Thyroid gland (tissue), 4 donors: ENCODE results near the gene TSPAN15. TPM values are rescaled to one million over a fixed set of nuclear protein-coding genes. Genes with fewer than 3 reads are reported as not detected.

ENCODE experiments used
- DNase-seq, 2 donors: peaks; one replicate each; pipeline ENCODE4 v3.0.0-alpha.2; 2019
- H3K27ac ChIP-seq, 3 donors: fragments of 200-600 bp; sonication (generic); 1 replicate in 2 of 3; 2 replicates in 1 of 3; pipeline ENCODE4 v1.5.1; 2016 to 2019; ENCODE audit warnings: mild to moderate bottlenecking in 1 of 3, moderate library complexity in 1 of 3
- H3K27me3 ChIP-seq: fragments of 200-600 bp; sonication (generic); one replicate; pipeline ENCODE4 v1.5.1; 2019
- H3K36me3 ChIP-seq, 2 donors: fragments of 200-600 bp; sonication (generic); one replicate each; pipeline ENCODE4 v1.5.1; 2016 to 2019
- H3K4me1 ChIP-seq, 2 donors: fragments of 200-600 bp; sonication (generic); one replicate each; pipeline ENCODE4 v1.5.1; 2017 to 2019
- H3K4me3 ChIP-seq, 3 donors: fragments of 200-600 bp; sonication (generic); replicated peaks in 1 of 3; 1 replicate in 2 of 3; 2 replicates in 1 of 3; pipeline ENCODE4 v1.5.1; 2016; ENCODE audit warnings: mild to moderate bottlenecking in 1 of 3
- H3K9me3 ChIP-seq: fragments of 200-600 bp; sonication (generic); one replicate; pipeline ENCODE4 v1.5.1; 2017
- POLR2A ChIP-seq, 2 donors: fragments of 450-650 bp; IDR thresholded peaks; one replicate each; pipeline ENCODE4 v1.6.1; 2017; ENCODE audit warnings: antibody characterized with exemption in 2 of 2, mild to moderate bottlenecking in 2 of 2, moderate library complexity in 1 of 2
- WGBS, 2 donors: methylation state at CpG; one replicate each; pipeline ENCODE4 v1.1.5; 2017; 5-methylcytosine and 5-hydroxymethylcytosine counted together
- intact Hi-C: fragments of 100-400 bp; cut with DNase I; formaldehyde crosslinking; loops from one replicate; pipeline ENCODE4 v1.15.1; 2023
- total RNA-seq, 4 donors: library from RNA; depleted of rRNA; stranded (reverse); fragments of >200 nt; gene quantifications; one replicate each; pipeline ENCODE4 v1.2.3, GENCODE V29; 2016
- TF ChIP-seq, protein P1 (sequence below), 6 experiments: fragments of 200-600 bp in 3 of 6; fragments of 450-650 bp in 3 of 6; sonication (generic) in 3 of 6; IDR thresholded peaks; one replicate each; pipeline ENCODE4 v1.5.1; 2016 to 2019; ENCODE audit warnings: antibody characterized with exemption in 6 of 6, mild to moderate bottlenecking in 2 of 6, inconsistent platforms in 1 of 6, moderate library complexity in 1 of 6

The TSPAN15 gene
- total RNA-seq, 4 donors from 2014 or later, result 9.0 to 23.1 (median 17.2) TPM

GRCh38 chr10:69501657-69502056 lies 50.4 kb downstream of the TSPAN15 start:
- intact Hi-C loops, result loop anchor here (10.0 kb wide), 1 partner anchor 267 kb away; no protein-coding TSS in a partner anchor
- H3K27ac ChIP-seq, result no peak overlapping the region
- H3K9me3 ChIP-seq, result no peaks in the 10 kb centered on the region
- no peaks in the 10 kb centered on the region for H3K36me3 ChIP-seq
- H3K4me1 ChIP-seq, result peaks cover 4 to 9% of the 10 kb centered on the region in 2 donors
- H3K4me3 ChIP-seq, result no peak overlapping the region
- TF ChIP-seq, protein P1, sequence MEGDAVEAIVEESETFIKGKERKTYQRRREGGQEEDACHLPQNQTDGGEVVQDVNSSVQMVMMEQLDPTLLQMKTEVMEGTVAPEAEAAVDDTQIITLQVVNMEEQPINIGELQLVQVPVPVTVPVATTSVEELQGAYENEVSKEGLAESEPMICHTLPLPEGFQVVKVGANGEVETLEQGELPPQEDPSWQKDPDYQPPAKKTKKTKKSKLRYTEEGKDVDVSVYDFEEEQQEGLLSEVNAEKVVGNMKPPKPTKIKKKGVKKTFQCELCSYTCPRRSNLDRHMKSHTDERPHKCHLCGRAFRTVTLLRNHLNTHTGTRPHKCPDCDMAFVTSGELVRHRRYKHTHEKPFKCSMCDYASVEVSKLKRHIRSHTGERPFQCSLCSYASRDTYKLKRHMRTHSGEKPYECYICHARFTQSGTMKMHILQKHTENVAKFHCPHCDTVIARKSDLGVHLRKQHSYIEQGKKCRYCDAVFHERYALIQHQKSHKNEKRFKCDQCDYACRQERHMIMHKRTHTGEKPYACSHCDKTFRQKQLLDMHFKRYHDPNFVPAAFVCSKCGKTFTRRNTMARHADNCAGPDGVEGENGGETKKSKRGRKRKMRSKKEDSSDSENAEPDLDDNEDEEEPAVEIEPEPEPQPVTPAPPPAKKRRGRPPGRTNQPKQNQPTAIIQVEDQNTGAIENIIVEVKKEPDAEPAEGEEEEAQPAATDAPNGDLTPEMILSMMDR (IDR thresholded peaks at IDR 0.05), result no peak
- no peak for TF ChIP-seq POLR2A (IDR thresholded peaks at IDR 0.05)
- no peaks in the 10 kb centered on the region for H3K27me3 ChIP-seq
- 86 to 88% methylated on average over 6 of the region's 6 CpGs for WGBS, 2 donors
- DNase-seq, result no peak

GRCh38 chr10:69502589-69502988 lies 51.3 kb downstream of the TSPAN15 start:
- intact Hi-C loops, result loop anchor here (10.0 kb wide), 1 partner anchor 268 kb away; no protein-coding TSS in a partner anchor
- H3K27me3 ChIP-seq, result no peaks in the 10 kb centered on the region
- no peak for DNase-seq
- no peaks in the 10 kb centered on the region for H3K36me3 ChIP-seq
- 92 to 96% methylated on average over 4 of the region's 4 CpGs for WGBS, 2 donors
- no peak overlapping the region for H3K27ac ChIP-seq
- H3K9me3 ChIP-seq, result no peaks in the 10 kb centered on the region
- no peak overlapping the region for H3K4me3 ChIP-seq
- TF ChIP-seq, protein P1 (IDR thresholded peaks at IDR 0.05), result no peak
- TF ChIP-seq POLR2A (IDR thresholded peaks at IDR 0.05), result no peak
- H3K4me1 ChIP-seq, result no peaks in the 10 kb centered on the region

- Histone ChIP-seq H3K27ac (no peak overlapping the region), H3K27me3 (no peaks in the 10 kb centered on the region), H3K36me3 (no peaks in the 10 kb centered on the region), H3K9me3 (no peaks in the 10 kb centered on the region), H3K4me1 (no peaks in the 10 kb centered on the region), H3K4me3 (no peak overlapping the region)
- 86% methylated on average over 13 to 14 of the region's 18 CpGs for WGBS, 2 donors
- DNase-seq, result no peak
- intact Hi-C loops, result loop anchor here (10.0 kb wide), 1 partner anchor 268 kb away; no protein-coding TSS in a partner anchor
- no peak for TF ChIP-seq POLR2A (IDR thresholded peaks at IDR 0.05)
- TF ChIP-seq, protein P1 (IDR thresholded peaks at IDR 0.05), result no peak
These were observed 52.0 kb downstream of the TSPAN15 start for GRCh38 chr10:69503001-69503895.

GRCh38 chr10:69503896-69504265 lies 52.6 kb downstream of the TSPAN15 start:
- Histone ChIP-seq H3K4me1 (no peaks in the 10 kb centered on the region), H3K4me3 (no peak overlapping the region), H3K27me3 (no peaks in the 10 kb centered on the region), H3K27ac (no peak overlapping the region), H3K36me3 (no peaks in the 10 kb centered on the region), H3K9me3 (no peaks in the 10 kb centered on the region)
- 88 to 89% methylated on average over 8 to 11 of the region's 11 CpGs for WGBS, 2 donors
- TF ChIP-seq POLR2A (IDR thresholded peaks at IDR 0.05), result no peak
- TF ChIP-seq, protein P1 (IDR thresholded peaks at IDR 0.05), result no peak
- no peak for DNase-seq
- intact Hi-C loops, result loop anchor here (10.0 kb wide), 1 partner anchor 269 kb away; no protein-coding TSS in a partner anchor
